Endothelial cell of umbilical vein (primary cell): ENCODE results near the gene SDC3. TPM values are rescaled to one million over a fixed set of nuclear protein-coding genes. Genes with fewer than 3 reads are reported as not detected.
A peak's percentile ranks its signal among the peaks of the same experiment; 100 is the strongest.

Experiments
- BruUV-seq: library from RNA; stranded (reverse); fragments of 400-500 nt; replicated peaks from 2 replicates; lab custom pipeline; 2021; lab: Mats Ljungman, UMichigan
- CTCF ChIA-PET: fragments of 300-600, 350-600 bp; sonication (Branson Sonifier 250); formaldehyde crosslinking; loops from one replicate; lab custom pipeline; 2021; ENCODE audit warnings: antibody characterized with exemption, inconsistent platforms; lab: Charles Lee
- POLR2A ChIA-PET: fragments of 300-600, 350-600 bp; sonication (Branson Sonifier 250); formaldehyde crosslinking; loops from one replicate; lab custom pipeline; 2021; ENCODE audit warnings: antibody characterized with exemption, inconsistent platforms; lab: Charles Lee
- DNase-seq: peaks from one replicate; pipeline ENCODE4 v3.0.0-alpha.2; 2011; ENCODE audit warnings: low read depth, low spot score
- FAIRE-seq: peaks from 2 replicates; lab custom pipeline; 2011; peaks lifted over from hg19 to GRCh38; lab: Jason Lieb, UNC
- H2AFZ ChIP-seq: 2 replicates; pipeline ENCODE4 v1.6.0; 2012; ENCODE audit warnings: low read depth, low read length, control low read depth, inconsistent platforms
- H3K27ac ChIP-seq: 2 replicates; pipeline ENCODE4 v1.5.1; 2011; ENCODE audit warnings: low read depth, mild to moderate bottlenecking, control low read depth, low read length, moderate library complexity; ENCODE audit not compliant: insufficient read depth
- H3K27me3 ChIP-seq, 2 experiments: 2 replicates each; pipeline versions ENCODE4 v1.6.0 to v1.6.1; 2011; ENCODE audit warnings: low read length in 2 of 2, mixed read lengths in 1 of 2; ENCODE audit not compliant: control insufficient read depth in 2 of 2, insufficient read depth in 2 of 2
- H3K36me3 ChIP-seq, 2 experiments: 2 replicates in 1 of 2; 3 replicates in 1 of 2; pipeline ENCODE4 v1.5.1; 2011; ENCODE audit warnings: low read length in 2 of 2, mild to moderate bottlenecking in 1 of 2, moderate library complexity in 1 of 2; ENCODE audit not compliant: control insufficient read depth in 2 of 2, insufficient read depth in 2 of 2; ENCODE audit errors: extremely low read depth in 1 of 2
- H3K4me1 ChIP-seq: 3 replicates; pipeline ENCODE4 v1.5.1; 2011; ENCODE audit warnings: mild to moderate bottlenecking, low read length; ENCODE audit not compliant: control insufficient read depth, insufficient read depth; ENCODE audit errors: extremely low read depth
- H3K4me2 ChIP-seq: 2 replicates; pipeline ENCODE4 v1.6.1; 2011; ENCODE audit warnings: low read length, control low read depth, mixed read lengths; ENCODE audit not compliant: insufficient read depth
- H3K4me3 ChIP-seq, 3 experiments: fragments of 200-600 bp in 1 of 3; sonication (generic), shearing (Covaris generic) in 1 of 3; replicated peaks in 1 of 3; 2 replicates each; pipeline ENCODE4 v1.5.1; 2011 to 2016; ENCODE audit warnings: control low read depth in 3 of 3, low read length in 3 of 3, mild to moderate bottlenecking in 2 of 3, inconsistent platforms in 1 of 3, low read depth in 1 of 3, moderate library complexity in 1 of 3; ENCODE audit not compliant: insufficient read depth in 1 of 3
- H3K79me2 ChIP-seq: 2 replicates; pipeline ENCODE4 v1.6.0; 2012; ENCODE audit warnings: low read length, inconsistent platforms; ENCODE audit not compliant: control insufficient read depth, insufficient read depth
- H3K9ac ChIP-seq: replicated peaks from 2 replicates; pipeline ENCODE3; 2011; ENCODE audit warnings: low read length, control low read depth; ENCODE audit not compliant: insufficient read depth; ENCODE audit errors: extremely low read depth
- H3K9me1 ChIP-seq: replicated peaks from 3 replicates; pipeline ENCODE4 v1.6.0; 2011; ENCODE audit warnings: mild to moderate bottlenecking, low read length; ENCODE audit not compliant: control insufficient read depth, insufficient read depth; ENCODE audit errors: extremely low read depth
- H3K9me3 ChIP-seq: replicated peaks from 2 replicates; pipeline ENCODE4 v1.5.1; 2012; ENCODE audit warnings: low read length, inconsistent platforms; ENCODE audit not compliant: control insufficient read depth, insufficient read depth
- H4K20me1 ChIP-seq: replicated peaks from 2 replicates; pipeline ENCODE3; 2011; ENCODE audit warnings: mild to moderate bottlenecking, low read length; ENCODE audit not compliant: control insufficient read depth, insufficient read depth; ENCODE audit errors: extremely low read depth
- EZH2 ChIP-seq: IDR thresholded peaks from 2 replicates; pipeline ENCODE4 v1.6.1; 2012; ENCODE audit warnings: borderline replicate concordance, low read depth, mild to moderate bottlenecking, moderate library complexity, low read length, inconsistent platforms; ENCODE audit not compliant: severe bottlenecking
- FOS ChIP-seq: IDR thresholded peaks from 2 replicates; pipeline ENCODE4 v1.6.1; 2011; ENCODE audit warnings: mild to moderate bottlenecking, low read length, moderate library complexity, borderline replicate concordance; ENCODE audit not compliant: insufficient read depth
- GATA2 ChIP-seq: IDR thresholded peaks from 2 replicates; pipeline ENCODE4 v1.7.0; 2011; ENCODE audit warnings: low read depth, mild to moderate bottlenecking, moderate library complexity, mixed read lengths, low read length; ENCODE audit not compliant: insufficient read length, insufficient read depth
- JUN ChIP-seq: IDR thresholded peaks from 2 replicates; pipeline ENCODE4 v1.6.1; 2011; ENCODE audit warnings: borderline replicate concordance, low read depth; ENCODE audit not compliant: insufficient read length, insufficient read depth
- MYC ChIP-seq: IDR thresholded peaks from one replicate; pipeline ENCODE4 v1.6.1; 2011; ENCODE audit warnings: mild to moderate bottlenecking, low read depth, low read length
- POLR2A ChIP-seq: IDR thresholded peaks from 2 replicates; pipeline ENCODE4 v1.6.1; 2012; ENCODE audit warnings: low read depth, mild to moderate bottlenecking, control low read depth, low read length
- POLR2AphosphoS5 ChIP-seq: IDR thresholded peaks from 2 replicates; pipeline ENCODE4 v1.6.1; 2012; ENCODE audit warnings: low read depth, mild to moderate bottlenecking, control low read depth, low read length, moderate library complexity; ENCODE audit not compliant: insufficient read depth
- dilution Hi-C: fragments of 300-500 bp; cut with MboI; formaldehyde crosslinking; loops from one replicate; pipeline ENCODE4 v1.15.0; 2019; ENCODE audit warnings: low sequenced_read_pairs; ENCODE audit not compliant: extremely low pct_ligation_motif_present
- intact Hi-C: fragments of 100-400 bp; cut with micrococcal nuclease; formaldehyde crosslinking; loops from one replicate; pipeline ENCODE4 v1.10.0; 2022
- polyA plus RNA-seq, 4 experiments: library from polyadenylated mRNA; depleted of rRNA in 3 of 4; stranded (reverse) in 3 of 4; unstranded in 1 of 4; fragments of >200 nt; gene quantifications; 2 replicates each; pipeline versions ENCODE4 v1.2.1 to v1.2.3, GENCODE V29; 2011 to 2012; ENCODE audit warnings: missing spikeins in 1 of 4
- total RNA-seq: library from RNA; stranded (reverse); gene quantifications from 2 replicates; pipeline ENCODE4 v1.2.3, GENCODE V29; 2021
- TF ChIP-seq, protein P1 (sequence below), 2 donors: IDR thresholded peaks; 1 replicate in 1 of 2; 2 replicates in 1 of 2; pipeline ENCODE4 v1.5.1; 2011; ENCODE audit warnings: low read length in 2 of 2, mild to moderate bottlenecking in 2 of 2, moderate library complexity in 2 of 2, control low read depth in 1 of 2, inconsistent platforms in 1 of 2, low read depth in 1 of 2; ENCODE audit not compliant: insufficient read depth in 1 of 2; ENCODE audit errors: extremely low read depth in 1 of 2
- TF ChIP-seq, protein P2 (sequence below): IDR thresholded peaks from 2 replicates; pipeline ENCODE4 v1.6.1; 2011; ENCODE audit not compliant: insufficient read depth, insufficient read length

The SDC3 gene
- total and polyA plus RNA-seq, 2 donors (not counting 3 experiments of a cell fraction or from before 2014, with no cell fraction given), result 7.1 to 25.9 TPM

DNA sequence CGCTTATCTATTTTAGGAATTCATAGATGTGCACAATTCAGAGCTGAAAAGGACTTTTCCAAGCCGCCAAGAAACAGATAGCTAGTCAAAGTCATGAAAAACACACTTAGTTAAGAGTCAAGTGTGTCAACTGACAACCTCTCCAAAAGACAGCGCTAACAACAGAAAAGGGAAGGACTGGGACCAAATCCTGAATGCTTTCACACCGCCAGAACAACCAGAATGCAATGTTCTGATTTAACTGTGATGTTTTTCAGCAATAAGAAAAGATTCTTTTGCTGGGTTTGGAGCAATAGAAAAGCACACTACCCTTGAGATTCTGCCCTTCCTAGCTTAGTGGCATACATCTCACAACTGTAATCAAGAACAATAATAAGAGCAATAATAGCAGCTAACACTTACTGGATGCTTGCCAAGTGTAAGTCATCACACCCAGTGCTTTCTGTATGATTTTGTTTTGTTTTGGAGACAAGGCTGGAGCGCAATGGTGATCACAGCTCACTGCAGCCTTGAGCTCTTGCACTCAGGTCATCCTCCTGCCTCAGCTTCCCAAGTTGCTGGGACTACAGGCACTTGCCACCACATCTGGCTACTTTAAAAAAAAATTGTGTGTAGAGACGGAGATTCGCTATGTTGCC lies 33.9 kb upstream of the SDC3 start:
- Histone ChIP-seq H2AFZ (no peak overlapping the region), H3K27ac (no peak overlapping the region), H3K36me3 (peaks cover 20 to 26% of the 10 kb centered on the region in 2 experiments), H3K4me3 (no peak overlapping the region), H3K4me1 (no peaks in the 10 kb centered on the region), H3K27me3 (no peaks in the 10 kb centered on the region), H3K9me3 (no peaks in the 10 kb centered on the region), H4K20me1 (no peaks in the 10 kb centered on the region), H3K79me2 (peaks cover 17% of the 10 kb centered on the region), H3K4me2 (no peak overlapping the region), H3K9ac (no peak overlapping the region), H3K9me1 (no peaks in the 10 kb centered on the region)
- CTCF ChIA-PET, result interaction anchor here (1.0 to 1.1 kb wide), 3 partner anchors 10 to 141 kb away, joined by 3 to 4 read pairs (median 3); no protein-coding TSS in a partner anchor
- TF ChIP-seq, protein P1, sequence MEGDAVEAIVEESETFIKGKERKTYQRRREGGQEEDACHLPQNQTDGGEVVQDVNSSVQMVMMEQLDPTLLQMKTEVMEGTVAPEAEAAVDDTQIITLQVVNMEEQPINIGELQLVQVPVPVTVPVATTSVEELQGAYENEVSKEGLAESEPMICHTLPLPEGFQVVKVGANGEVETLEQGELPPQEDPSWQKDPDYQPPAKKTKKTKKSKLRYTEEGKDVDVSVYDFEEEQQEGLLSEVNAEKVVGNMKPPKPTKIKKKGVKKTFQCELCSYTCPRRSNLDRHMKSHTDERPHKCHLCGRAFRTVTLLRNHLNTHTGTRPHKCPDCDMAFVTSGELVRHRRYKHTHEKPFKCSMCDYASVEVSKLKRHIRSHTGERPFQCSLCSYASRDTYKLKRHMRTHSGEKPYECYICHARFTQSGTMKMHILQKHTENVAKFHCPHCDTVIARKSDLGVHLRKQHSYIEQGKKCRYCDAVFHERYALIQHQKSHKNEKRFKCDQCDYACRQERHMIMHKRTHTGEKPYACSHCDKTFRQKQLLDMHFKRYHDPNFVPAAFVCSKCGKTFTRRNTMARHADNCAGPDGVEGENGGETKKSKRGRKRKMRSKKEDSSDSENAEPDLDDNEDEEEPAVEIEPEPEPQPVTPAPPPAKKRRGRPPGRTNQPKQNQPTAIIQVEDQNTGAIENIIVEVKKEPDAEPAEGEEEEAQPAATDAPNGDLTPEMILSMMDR (IDR thresholded peaks at IDR 0.05; ENCODE audit: extremely low read depth in 1 of 2, insufficient read depth in 1 of 2, low read depth in 1 of 2, low read length in 2 of 2), result no peak
- POLR2A ChIA-PET, result interaction anchor here (0.6 to 0.7 kb wide), 2 partner anchors 146 to 1131 kb away, joined by 3 read pairs; no protein-coding TSS in a partner anchor
- BruUV-seq, result no TSS peak
- FAIRE-seq (peak; percentile 67), DNase-seq (peak; percentile 75)
- intact Hi-C loops (no loop called here), dilution Hi-C loops (no loop called here)

DNA sequence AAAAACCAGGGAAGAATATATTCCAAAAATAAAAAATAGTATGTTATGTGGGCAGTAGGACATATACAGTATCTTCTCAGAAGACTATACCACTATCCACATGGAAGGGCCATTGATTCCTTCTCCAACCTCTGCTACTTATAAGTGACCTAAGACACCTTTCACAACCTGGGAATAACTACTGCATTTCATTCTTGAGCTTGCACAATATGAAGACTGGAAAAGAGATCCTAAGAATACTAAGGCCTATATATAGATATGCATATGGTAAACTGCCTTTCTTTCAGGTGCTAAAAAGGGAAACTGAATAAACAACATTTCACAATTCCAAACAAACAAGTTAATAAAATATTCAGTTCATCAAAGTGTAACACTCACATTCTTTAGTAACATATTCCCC lies 32.0 kb upstream of the SDC3 start:
- POLR2A ChIA-PET, result no interaction called here
- TF ChIP-seq, protein P2, sequence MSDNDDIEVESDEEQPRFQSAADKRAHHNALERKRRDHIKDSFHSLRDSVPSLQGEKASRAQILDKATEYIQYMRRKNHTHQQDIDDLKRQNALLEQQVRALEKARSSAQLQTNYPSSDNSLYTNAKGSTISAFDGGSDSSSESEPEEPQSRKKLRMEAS, result no peak
- TF ChIP-seq EZH2, result no peak
- no peak for TF ChIP-seq POLR2AphosphoS5
- TF ChIP-seq POLR2A, result no peak
- TF ChIP-seq, protein P1 (IDR thresholded peaks at IDR 0.05; ENCODE audit: extremely low read depth in 1 of 2, insufficient read depth in 1 of 2, low read depth in 1 of 2, low read length in 2 of 2), result no peak
- no peak for TF ChIP-seq GATA2
- no peak for TF ChIP-seq FOS
- no peak for TF ChIP-seq MYC
- TF ChIP-seq JUN, result no peak
- dilution Hi-C loops, result no loop called here
- Histone ChIP-seq H3K79me2 (peaks cover 10% of the 10 kb centered on the region), H4K20me1 (no peaks in the 10 kb centered on the region), H3K36me3 (peaks cover 21 to 28% of the 10 kb centered on the region in 2 experiments), H3K4me3 (no peak overlapping the region), H3K4me1 (no peaks in the 10 kb centered on the region), H3K4me2 (no peak overlapping the region), H3K27ac (no peak overlapping the region), H2AFZ (no peak overlapping the region), H3K9me3 (no peaks in the 10 kb centered on the region), H3K9me1 (no peaks in the 10 kb centered on the region), H3K9ac (no peak overlapping the region), H3K27me3 (no peaks in the 10 kb centered on the region)
- CTCF ChIA-PET, result no interaction called here
- no peak for FAIRE-seq
- BruUV-seq, result no TSS peak
- intact Hi-C loops, result no loop called here
- no peak for DNase-seq
